ENCODE measurements around the gene WDR36.

WDR36 gene

DNA sequence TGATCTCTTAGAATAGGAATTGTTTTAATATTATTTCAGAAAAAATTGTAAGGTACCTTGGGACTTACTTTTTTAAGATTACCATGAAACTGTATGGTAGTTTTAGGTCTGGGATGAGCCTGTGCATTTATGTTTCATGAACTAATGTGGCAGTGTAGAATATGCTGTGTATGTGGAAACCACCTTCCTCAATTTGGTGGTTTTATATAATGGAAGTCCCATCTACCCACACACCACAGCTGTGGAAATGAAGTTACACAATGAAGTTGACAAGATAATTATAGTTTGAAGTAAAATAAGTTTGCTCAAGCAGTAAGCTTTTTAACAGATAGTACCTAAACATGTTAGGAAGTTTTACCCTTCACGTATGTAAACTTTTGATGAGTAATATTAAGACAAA, 24.4 kb downstream of the WDR36 start:
- TF ChIP-seq POLR2AphosphoS5 (IDR thresholded peaks at IDR 0.05; ENCODE audit: low read depth) (0 out of 2 replicates have a peak, but pooled peaks have one; percentile 35), CTCF (IDR thresholded peaks at IDR 0.05; ENCODE audit: insufficient read depth, low read length) (no peak), REST (IDR thresholded peaks at IDR 0.05; ENCODE audit: insufficient replicate concordance, low read depth) (no peak), GABPA (IDR thresholded peaks at IDR 0.05; ENCODE audit: low read depth) (no peak), SPI1 (IDR thresholded peaks at IDR 0.05; ENCODE audit: borderline replicate concordance, low read depth) (peak; percentile 65; the same call in 1 of the 2 replicates)
- H3K27ac ChIP-seq (replicated peaks), result no peak overlapping the region
- H3K4me3 ChIP-seq (replicated peaks; ENCODE audit: insufficient read depth, low read length), result no peak overlapping the region
- peak in 1 of 2 experiments; percentile 52 for DNase-seq (ENCODE audit: low read depth in 1 of 2, low spot score in 1 of 2)
- H3K27me3 ChIP-seq (ENCODE audit: insufficient read depth, poor library complexity, severe bottlenecking), result no peaks in the 10 kb centered on the region

DNA sequence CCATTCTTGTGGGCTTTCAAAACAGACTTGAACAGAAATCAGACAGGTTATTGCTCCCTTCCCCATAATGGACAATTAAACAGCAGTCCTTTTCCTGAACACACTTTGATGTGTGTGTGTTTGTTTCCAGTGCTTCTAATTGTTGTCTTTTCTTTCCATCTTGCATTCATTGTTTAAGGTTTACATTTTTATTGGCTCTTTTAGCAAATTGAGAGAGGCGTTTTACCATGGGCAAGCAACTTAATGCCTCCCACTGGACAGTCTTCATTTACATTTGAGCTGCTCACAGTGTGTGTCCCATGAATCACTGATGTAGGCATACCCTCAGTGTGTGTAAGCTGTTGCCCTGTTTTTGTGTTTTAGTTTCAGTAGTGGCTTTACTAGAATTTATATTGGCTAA, 25.0 kb downstream of the WDR36 start:
- no peaks in the 10 kb centered on the region for H3K27me3 ChIP-seq (ENCODE audit: insufficient read depth, poor library complexity, severe bottlenecking)
- no peak for DNase-seq (ENCODE audit: low read depth in 1 of 2, low spot score in 1 of 2)
- no peak overlapping the region for H3K4me3 ChIP-seq (replicated peaks; ENCODE audit: insufficient read depth, low read length)
- H3K27ac ChIP-seq (replicated peaks), result no peak overlapping the region
- TF ChIP-seq POLR2AphosphoS5 (IDR thresholded peaks at IDR 0.05; ENCODE audit: low read depth) (no peak), REST (IDR thresholded peaks at IDR 0.05; ENCODE audit: insufficient replicate concordance, low read depth) (no peak), GABPA (IDR thresholded peaks at IDR 0.05; ENCODE audit: low read depth) (no peak), CTCF (IDR thresholded peaks at IDR 0.05; ENCODE audit: insufficient read depth, low read length) (no peak), SPI1 (IDR thresholded peaks at IDR 0.05; ENCODE audit: borderline replicate concordance, low read depth) (no peak)

DNA sequence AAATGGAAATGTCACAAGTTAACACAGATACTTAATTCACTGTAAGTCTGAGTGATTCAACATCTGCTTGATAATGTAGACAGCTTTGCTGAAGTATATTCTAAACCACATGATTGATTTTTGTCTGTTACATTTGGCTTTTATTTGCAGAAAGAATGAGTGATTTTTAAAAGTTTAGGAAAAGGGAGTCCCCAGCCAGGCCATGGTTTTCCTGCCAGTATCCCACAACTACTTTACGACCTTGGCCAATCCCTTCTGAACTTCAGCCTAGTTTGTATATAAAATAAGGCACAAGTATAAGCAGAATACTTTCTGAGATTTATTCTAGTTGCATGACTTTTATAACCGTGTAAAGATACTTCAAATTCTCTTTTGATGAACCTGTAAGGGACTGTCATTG, 27.1 kb downstream of the WDR36 start:
- Histone ChIP-seq H3K27me3 (ENCODE audit: insufficient read depth, poor library complexity, severe bottlenecking) (no peaks in the 10 kb centered on the region), H3K4me3 (replicated peaks; ENCODE audit: insufficient read depth, low read length) (no peak overlapping the region), H3K27ac (replicated peaks) (no peak overlapping the region)
- no peak for DNase-seq (ENCODE audit: low read depth in 1 of 2, low spot score in 1 of 2)
- TF ChIP-seq SPI1 (IDR thresholded peaks at IDR 0.05; ENCODE audit: borderline replicate concordance, low read depth), result no peak
- TF ChIP-seq CTCF (IDR thresholded peaks at IDR 0.05; ENCODE audit: insufficient read depth, low read length), result no peak
- TF ChIP-seq REST (IDR thresholded peaks at IDR 0.05; ENCODE audit: insufficient replicate concordance, low read depth), result no peak
- TF ChIP-seq GABPA (IDR thresholded peaks at IDR 0.05; ENCODE audit: low read depth), result no peak
- TF ChIP-seq POLR2AphosphoS5 (IDR thresholded peaks at IDR 0.05; ENCODE audit: low read depth), result no peak

Measured in HL-60 (cell line).